ENCODE measurements around the gene GNG2.

The GNG2 gene

DNA sequence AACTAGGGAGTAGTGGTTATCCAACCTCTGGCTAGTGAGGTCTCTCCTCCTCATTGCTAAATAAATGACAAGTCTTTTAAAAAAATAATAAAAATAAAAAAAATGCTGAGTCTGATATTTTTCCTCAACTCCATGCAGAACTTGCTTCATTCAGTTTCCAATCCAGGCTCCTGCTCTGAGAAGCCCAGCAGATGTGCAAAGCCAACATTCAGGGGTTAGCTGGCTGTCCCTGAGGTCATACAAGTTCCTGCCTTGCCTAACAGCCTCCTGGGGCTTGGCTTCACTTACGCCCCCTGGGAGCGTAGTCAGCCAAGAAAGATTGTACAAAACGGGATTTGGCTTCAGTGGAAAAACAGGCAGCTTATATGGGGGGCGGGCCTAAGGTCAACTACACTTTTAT, 152.2 kb downstream of the GNG2 start:
- no peaks in the 10 kb centered on the region for H3K9me3 ChIP-seq (ENCODE audit: control insufficient read depth, insufficient read depth, low read length)
- peaks cover 18% of the 10 kb centered on the region for H3K4me1 ChIP-seq (ENCODE audit: insufficient read depth, low read length)
- H3K9ac ChIP-seq (ENCODE audit: low read depth, low read length): no peak overlapping the region
- H3K36me3 ChIP-seq (ENCODE audit: insufficient read depth, low read length): peaks cover 25% of the 10 kb centered on the region

DNA sequence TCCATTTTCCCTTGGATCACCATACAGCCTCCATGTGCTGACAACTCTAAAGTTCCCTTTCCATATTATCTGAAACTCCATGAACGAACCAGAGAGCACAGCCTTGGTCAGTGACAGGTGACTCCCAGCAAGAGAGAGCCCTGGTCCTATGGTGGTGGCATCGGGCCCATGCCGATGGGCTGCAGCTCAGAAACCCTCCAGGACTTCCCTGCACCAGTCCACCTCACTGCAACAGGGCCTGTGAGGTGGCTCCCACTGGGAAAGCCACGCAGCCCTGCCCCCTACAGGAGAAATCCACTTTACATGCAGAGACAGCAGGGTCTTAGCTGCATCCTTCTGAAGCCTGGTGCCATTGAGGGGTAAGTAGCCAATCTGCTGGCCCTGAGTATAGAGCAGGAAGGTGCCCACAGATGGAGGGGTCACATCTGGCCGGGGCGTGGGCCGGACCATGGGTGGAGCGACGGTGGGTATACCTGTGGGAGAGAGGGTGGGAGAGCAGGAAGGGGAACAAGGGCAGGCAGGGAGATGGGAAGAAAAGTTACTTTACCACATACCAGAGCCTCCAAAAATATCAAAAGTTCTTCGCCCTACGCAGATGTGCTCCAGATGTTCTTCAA, 153.7 kb downstream of the GNG2 start:
- H3K9ac ChIP-seq (ENCODE audit: low read depth, low read length): no peak overlapping the region
- H3K9me3 ChIP-seq (ENCODE audit: control insufficient read depth, insufficient read depth, low read length): no peaks in the 10 kb centered on the region
- H3K4me1 ChIP-seq (ENCODE audit: insufficient read depth, low read length): peaks cover 18% of the 10 kb centered on the region
- peaks cover 13% of the 10 kb centered on the region for H3K36me3 ChIP-seq (ENCODE audit: insufficient read depth, low read length)

DNA sequence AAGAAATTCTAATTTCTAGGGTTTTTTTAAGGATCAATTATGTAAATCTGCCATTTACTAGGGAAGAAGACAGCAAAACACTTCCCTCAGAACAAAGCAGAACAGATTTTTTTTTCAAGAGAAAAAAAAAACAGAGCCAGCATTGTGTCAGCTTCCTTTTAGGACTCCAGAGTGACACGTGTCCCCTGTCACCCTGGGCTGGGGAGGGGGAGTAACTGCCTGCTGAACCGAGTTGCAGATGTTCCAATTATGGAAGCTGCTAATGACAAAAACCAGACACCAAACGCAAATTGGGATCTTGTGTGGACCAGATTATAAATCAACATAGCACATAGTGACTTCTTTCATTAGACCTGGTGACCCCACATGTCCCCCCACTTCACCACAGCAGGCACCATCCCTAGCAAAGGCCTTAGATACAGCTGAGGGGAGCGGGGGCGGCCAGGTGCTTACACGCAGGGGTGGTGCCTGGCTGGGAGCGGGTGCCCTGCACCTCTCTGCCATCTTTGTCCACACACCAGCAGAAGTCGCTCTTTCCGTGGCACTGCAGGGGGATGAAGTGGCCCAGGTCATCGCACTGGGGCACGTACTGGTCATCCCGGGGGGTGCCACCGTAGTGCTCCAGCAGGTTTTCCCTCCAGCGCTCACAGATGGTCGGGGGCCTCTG, 154.3 kb downstream of the GNG2 start:
- no peak overlapping the region for H3K9ac ChIP-seq (ENCODE audit: low read depth, low read length)
- H3K4me1 ChIP-seq (ENCODE audit: insufficient read depth, low read length): peaks cover 18% of the 10 kb centered on the region
- peaks cover 12% of the 10 kb centered on the region for H3K36me3 ChIP-seq (ENCODE audit: insufficient read depth, low read length)
- no peaks in the 10 kb centered on the region for H3K9me3 ChIP-seq (ENCODE audit: control insufficient read depth, insufficient read depth, low read length)

DNA sequence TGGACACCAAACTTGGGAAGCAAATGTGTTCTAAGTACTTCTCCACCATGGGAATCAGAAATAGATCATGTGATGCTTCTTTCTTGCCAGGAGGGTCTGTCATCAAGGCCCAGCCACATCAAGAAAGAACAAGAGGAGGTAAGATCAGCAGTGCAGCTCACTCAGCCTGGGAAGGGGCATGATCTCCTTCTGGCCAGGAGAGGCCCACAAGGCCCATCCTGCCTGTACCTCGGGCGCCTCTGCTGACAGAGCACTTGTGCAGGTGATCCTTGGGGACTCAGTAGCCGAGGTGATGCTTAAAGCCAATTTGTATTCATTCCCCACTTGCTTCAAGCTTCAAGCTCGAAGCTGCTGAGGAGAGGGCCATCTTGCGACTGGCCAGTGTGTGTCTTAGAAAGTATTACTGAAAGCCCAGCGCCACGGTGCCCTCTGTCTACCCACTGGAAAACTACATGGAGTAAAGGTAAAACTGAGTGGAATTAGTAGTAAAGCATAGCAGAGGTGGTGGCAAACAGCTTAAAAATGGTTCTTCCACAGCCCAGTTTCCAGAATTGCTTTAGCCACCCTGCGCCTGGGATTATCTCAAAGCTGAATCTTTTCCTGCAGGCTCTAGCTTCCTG, 155.1 kb downstream of the GNG2 start:
- Histone ChIP-seq H3K4me1 (ENCODE audit: insufficient read depth, low read length) (peaks cover 22% of the 10 kb centered on the region), H3K36me3 (ENCODE audit: insufficient read depth, low read length) (peaks cover 7% of the 10 kb centered on the region; the same call in 1 of the 2 replicates), H3K9ac (ENCODE audit: low read depth, low read length) (no peak overlapping the region), H3K9me3 (ENCODE audit: control insufficient read depth, insufficient read depth, low read length) (no peaks in the 10 kb centered on the region)

DNA sequence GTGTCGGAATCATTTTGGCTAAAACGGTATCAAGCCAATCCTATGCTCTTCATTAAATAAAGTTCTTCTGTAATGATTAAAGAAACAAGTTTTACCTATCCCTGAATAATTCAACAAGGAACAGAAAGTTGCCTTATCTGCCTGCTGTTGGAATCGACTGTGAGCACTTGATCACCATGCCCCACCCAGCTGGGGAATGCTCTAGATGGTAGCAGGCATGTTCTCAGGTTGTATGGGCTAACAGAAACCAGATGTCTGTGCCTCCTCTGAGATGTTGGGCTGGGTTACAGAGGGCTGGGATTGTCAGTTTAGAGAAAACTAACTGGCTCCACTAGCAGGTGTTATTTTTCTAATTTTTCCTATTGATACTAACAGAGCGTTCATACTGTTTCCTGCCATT, 157.8 kb downstream of the GNG2 start:
- peaks cover 33% of the 10 kb centered on the region for H3K4me1 ChIP-seq (ENCODE audit: insufficient read depth, low read length)
- no peaks in the 10 kb centered on the region for H3K36me3 ChIP-seq (ENCODE audit: insufficient read depth, low read length)
- H3K9ac ChIP-seq (ENCODE audit: low read depth, low read length): no peak overlapping the region
- H3K9me3 ChIP-seq (ENCODE audit: control insufficient read depth, insufficient read depth, low read length): no peaks in the 10 kb centered on the region

DNA sequence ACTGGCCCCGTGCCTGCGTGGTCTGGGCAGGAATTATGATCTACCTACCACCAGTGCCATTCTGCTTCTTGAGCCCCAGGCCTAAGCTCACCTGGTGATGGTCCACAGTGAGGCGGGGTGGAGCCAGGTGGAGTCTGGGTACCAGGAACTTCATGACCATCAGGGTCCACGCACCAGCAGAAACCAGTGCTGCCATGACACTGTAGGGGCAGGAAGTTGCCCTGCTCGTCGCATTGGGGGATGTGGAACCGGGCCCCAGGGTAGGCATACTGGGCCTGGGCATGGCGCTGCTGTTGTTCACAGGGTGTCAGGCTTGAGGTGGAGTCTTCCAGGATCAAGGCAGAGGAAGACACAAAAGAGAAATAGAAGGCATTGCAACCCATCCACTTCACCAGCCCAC, 158.6 kb downstream of the GNG2 start:
- H3K9me3 ChIP-seq (ENCODE audit: control insufficient read depth, insufficient read depth, low read length): no peaks in the 10 kb centered on the region
- H3K4me1 ChIP-seq (ENCODE audit: insufficient read depth, low read length): peaks cover 26% of the 10 kb centered on the region
- H3K9ac ChIP-seq (ENCODE audit: low read depth, low read length): no peak overlapping the region
- no peaks in the 10 kb centered on the region for H3K36me3 ChIP-seq (ENCODE audit: insufficient read depth, low read length)

Data from ES-I3 (cell line).